Superior temporal gyrus (tissue), 1 donor: ENCODE measurements around the gene GSS.

Experiments
- DNase-seq: peaks from one replicate; pipeline ENCODE4 v3.0.0-alpha.2; 2016; ENCODE audit errors: extremely low spot score

The GSS gene

DNA sequence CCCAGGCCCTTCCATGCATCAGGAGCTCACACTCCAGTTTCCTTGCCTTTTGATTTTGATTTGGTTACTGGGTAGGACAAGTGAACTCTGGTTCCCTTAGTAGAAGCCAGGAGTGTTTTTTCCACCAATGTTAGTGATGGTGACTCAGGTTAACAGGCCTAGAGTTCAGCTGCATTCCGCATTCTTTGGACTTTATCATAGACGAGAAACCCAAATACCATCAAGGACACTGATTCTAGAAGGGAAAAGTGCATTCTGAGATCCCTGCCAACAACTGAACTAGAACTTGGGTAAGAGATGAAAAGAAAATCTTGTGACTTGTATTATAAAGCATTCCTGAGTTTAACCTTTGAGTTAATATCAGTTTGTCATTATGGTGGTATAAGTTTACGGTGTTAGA lies 8.9 kb downstream of the GSS start:
- no peak for DNase-seq

DNA sequence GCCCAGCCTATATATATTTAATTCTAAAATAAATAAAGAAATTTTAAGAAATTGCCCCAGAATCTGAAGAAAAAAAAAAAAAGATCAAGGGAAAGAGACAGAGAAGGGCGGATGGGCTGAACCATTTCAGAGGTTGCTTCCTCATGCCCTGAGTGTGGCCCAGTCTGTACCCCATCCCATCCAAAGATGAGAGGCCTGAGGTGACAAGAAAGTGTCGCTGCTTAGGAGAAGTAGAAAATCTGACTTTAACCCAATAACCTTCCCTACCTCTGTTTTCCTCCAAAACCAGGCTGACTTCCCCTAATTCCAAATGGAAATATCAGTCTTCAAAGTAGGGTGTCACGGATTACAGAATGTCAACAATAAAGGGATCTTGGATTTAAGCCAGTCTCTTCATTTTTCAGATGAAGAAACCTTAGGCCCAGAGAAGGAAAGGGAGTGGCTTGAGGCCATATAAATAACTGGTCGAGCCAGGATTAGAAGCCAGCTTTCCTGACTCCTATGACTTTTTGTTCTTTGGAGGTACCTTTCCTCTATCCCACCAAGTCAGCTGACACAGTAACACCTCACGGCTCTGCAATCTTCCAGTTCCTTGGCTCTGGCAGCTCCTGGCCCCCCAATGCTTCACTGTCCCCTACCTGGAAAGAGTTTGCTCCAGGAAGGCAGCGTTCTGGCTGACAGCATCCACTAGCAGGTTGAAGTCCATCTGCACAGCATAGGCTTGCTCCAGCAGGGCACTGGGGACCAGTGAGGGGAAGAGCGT lies 10.1 kb downstream of the GSS start:
- no peak for DNase-seq

DNA sequence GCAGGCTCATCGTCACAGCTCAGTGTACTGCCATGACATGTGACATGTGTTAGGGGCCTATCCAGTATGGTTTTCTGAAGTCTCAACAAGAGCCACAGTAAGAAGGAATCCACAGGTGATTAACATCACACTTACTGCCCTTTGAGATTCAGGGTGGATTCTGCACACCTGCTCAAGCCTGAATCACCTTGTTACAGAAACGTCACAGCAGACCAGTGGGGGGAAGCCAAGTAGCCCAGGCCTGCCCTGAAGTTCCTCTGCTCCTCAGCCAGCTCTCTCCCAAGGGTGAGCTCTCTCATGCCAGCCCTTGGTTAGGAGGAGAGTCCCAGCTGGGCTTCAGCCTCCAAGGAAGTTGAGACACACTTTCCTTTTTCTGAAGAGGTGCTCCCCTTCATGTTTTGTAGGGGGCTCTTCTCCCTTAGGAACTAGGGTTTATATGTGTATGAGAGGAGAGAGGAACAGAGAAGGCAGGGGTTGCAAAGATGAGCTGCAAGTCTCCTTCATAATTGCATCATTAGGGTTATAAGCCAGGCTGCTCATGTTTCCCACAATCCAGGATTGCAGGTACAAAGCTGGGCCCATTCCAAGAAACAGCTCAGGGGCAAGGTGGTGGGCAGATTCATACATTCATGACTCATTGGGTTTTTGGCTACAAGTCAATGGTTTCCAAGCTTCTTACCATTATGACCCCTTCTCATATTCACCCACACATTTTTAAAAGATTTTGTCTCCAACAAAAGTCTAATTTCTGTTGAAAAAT lies 11.6 kb downstream of the GSS start:
- DNase-seq: no peak

DNA sequence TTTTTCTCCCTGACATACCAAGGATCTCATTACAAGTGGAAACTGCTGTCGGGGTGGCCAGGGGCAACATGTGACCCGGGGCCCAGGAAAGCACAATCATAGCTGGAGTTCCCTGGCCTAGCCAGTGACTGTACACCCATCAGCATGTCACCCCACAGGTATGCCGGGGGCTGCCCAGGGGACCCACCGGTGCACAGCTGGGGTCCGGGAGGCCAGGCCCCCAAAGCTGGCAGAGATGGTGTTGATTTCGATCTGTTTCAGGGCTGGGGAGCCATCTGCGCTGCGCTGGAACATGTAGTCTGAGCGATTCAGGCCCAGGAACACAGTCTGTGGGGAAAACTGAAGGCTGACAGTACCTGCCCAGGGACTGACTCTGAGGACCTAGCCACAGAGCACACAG lies 13.3 kb downstream of the GSS start:
- no peak for DNase-seq

DNA sequence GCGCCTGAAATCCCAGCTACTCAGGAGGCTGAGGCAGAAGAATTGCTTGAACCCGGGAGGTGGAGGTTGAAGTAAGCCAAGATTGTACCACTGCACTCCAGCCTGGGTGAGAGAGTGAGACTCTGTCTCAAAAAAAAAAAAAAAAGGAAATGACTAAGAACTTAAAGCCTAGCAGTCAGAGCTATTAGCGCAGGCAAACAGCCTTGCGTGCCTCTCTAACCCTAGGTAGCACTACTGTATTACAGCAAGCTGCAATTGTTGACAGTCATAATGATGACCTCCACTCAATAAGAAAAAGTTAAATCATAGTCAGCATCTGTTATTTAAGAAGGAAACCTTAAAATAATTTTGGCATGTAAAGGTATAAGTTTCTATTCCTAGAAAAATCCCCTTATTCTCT lies 14.4 kb downstream of the GSS start:
- no peak for DNase-seq

DNA sequence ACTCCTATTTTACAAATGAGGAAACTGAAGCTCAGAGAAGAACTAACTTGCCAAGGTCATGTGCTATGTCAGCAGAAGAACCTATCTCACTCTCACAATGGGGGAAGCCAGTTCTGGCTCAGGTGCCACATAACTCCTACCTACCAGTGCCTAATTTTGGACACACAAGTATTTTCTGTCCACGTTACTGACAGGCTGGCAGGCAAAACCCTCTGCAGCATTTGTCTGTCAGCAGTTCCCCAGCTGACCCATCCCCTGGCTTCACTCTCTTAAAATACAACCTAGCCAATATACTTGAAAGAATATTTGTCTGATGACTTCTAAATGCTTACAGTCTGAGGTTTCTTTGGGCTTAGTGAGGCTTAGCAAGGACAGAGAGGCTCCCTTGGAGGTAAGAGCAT lies 15.5 kb downstream of the GSS start:
- DNase-seq: no peak

DNA sequence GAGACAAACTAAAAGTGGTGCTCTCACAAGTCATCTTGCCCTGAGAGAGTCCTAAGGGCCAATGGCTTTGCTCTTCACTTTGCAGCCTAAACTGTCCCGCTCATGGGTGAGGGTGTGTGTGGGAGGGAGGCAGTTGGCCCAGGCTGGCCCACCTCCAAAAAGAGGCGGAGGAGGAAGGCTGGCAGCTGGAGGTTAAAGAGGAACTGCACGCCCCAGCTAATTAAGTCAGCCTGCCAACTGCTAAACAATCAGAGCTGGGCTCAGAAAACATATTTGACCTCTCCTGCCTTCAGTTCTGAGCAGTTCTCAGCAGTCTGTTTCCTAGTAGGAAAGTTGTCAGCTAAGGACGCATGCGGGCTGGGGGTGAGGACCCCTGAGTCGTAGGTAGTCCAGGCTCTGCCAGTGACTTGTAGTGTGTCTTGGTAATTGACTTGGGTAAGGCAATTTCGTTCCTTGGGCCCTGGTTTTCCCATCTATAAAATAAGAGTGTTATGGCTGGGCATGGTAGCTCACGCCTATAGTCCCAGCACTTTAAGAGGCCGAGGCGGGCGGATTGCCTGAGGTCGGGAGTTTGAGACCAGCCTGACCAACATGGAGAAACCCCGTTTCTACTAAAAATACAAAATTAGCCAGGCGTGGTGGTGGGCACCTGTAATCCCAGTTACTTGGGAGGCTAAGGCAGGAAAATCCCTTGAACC lies 17.0 kb downstream of the GSS start:
- DNase-seq: peak; percentile 25

DNA sequence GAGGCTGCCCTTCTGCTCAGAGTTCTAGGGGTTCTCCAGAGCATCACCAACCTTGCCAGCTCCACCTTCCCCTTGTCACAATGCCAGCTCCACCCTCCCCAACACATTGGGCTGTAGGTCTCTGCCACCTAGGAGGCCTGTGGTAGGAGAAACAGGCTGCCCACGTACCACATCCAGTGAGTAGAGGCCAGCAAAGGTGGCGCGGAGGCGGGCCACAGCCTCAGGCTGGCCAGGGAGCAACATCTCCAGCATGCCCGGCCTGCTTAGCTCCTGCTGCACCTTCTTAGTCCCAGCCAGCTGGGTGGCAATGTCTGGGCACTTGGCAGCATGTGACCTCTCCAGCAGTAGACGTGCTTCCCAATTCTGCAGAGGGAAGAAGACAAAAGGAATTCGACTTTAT lies 23.8 kb downstream of the GSS start:
- no peak for DNase-seq

DNA sequence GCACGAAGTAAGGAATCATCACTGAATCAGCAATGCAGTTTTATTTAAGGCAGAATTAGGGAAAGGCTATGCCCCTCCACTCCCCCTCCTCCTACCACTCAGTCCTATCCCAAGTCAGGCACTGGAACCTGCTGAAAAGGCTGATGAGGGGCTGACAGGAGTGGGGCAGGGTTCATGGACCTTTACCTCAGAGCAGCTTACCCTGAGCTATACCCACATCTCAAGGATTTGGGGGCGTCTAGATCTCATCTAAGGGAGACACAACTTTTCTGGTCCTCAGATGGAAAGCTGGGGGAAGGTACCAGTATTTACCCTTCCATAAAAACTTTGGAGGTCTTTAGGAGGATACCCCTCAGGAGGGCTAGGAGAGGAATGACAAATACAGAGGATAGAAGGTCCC lies 27.2 kb downstream of the GSS start:
- no peak for DNase-seq

DNA sequence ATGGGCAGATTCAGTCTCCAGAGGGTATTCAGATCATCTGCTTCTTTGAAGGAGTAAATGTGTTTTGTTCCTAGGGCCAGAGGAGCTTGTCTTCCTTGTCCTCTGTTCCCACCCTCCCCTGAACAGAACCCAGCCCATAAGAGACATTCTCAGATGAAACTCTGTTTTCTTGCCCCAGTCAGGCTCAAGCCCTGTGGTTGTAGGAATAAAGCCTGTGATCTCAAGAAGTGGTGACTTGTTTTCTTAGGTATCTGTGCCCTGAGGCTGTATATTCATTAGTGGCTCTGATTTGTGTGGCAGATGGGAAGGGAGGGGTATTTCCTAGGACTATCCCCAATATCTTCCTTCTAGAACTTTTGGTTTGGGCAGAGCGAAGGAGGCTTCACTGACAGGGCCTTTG lies 27.9 kb downstream of the GSS start:
- DNase-seq: no peak

DNA sequence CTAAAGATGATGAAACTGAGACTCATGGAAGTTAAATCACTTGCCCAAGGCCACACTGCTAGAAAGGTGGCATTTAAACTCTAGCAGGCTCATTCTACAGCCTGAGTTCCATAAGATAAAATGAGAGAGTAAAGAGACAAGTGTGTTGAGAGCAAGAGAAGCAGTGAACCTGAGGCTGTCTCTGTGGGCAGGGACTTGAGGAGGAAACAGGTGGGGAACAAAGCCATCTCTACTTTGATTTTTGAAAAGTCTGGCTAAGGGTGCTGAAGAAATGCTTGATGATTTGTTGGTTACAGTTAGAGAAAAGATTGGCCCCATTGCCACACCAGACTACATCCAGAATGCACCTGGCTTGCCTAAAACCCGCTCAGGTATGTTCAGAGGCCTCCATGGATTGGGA lies 29.0 kb downstream of the GSS start:
- DNase-seq: no peak

DNA sequence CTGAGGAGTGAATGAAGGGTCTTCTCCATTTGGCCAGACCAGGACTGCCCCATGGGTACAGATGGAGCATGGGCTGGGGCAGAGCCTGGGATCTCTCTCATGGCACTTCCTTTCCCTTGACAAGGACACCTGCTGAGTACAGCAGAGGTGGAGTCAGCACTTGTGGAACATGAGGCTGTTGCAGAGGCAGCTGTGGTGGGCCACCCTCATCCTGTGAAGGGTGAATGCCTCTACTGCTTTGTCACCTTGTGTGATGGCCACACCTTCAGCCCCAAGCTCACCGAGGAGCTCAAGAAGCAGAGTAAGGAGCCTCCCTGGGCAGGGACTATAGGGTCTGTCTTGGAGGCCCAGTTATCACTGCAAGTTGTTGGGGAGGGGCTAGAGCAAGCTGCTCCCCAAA lies 29.6 kb downstream of the GSS start:
- DNase-seq: no peak

DNA sequence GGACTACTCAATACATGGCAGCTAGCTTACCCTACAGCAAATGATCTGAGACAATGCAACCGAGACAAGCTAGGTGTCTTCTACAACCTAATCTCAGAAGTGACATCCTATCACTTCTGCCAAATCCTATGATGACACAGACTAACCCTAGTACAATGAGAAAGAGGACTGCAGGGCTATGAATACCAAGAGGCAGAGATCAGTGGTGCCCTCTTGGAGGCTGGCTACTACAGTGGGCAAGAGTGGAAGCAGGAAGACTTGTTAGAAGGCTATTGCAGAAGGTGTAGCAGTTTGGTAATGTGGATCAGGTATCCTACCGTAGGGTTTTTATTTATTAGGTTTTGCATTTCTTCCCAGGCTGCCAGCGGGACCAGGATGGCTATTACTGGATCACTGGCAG lies 30.3 kb downstream of the GSS start:
- DNase-seq: no peak

DNA sequence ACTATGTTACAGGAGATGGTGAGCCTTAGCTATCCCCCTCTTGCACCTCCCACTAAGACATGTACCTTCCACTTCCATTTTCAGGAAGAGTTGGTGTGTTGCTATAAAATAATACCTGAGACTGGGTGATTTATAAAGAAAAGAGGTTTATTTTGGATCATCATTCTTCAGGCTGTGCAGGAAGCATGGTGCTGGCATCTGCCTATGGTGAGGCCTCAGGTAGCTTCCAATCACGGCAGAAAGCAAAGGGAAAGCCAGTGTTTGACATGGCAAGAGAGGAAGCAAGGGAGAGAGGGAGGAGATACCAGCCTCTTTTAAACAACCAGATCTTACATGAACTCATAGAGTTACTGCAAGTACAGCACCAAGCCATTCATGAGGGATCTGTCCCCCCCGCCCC lies 32.2 kb downstream of the GSS start:
- DNase-seq: no peak

DNA sequence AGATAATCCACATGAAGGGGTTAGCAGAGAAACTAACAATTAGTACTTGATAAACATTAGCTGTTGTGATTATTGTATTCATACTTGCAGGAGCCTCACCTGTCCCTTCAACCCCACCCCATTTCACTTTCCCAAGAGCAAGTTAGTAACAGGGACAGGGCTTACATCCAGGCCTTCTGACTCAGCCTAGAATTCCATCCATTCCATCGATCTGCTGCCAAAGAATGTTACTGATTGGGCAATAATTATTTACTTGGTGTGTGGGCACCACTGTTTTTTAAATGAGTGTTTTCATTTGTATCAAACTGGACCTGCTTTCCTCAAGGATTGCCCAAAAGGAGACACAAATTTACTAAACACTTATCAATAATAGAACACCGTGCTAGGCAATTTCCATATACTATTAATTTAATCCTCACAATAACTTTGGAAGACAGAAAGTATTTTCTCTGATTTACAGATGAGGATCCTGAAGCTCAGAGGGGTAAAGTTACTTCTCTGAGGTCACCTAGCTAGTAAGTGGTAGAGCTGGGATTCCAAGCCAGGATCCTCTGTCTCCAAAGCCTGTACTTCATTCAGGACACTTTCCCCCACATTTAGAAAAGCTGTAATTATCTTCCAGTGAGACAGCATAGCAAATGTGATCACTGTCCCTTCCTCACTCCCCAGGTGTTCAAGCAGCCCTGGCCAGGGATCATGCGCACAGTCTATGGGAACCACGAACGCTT lies 32.8 kb downstream of the GSS start:
- DNase-seq: no peak

DNA sequence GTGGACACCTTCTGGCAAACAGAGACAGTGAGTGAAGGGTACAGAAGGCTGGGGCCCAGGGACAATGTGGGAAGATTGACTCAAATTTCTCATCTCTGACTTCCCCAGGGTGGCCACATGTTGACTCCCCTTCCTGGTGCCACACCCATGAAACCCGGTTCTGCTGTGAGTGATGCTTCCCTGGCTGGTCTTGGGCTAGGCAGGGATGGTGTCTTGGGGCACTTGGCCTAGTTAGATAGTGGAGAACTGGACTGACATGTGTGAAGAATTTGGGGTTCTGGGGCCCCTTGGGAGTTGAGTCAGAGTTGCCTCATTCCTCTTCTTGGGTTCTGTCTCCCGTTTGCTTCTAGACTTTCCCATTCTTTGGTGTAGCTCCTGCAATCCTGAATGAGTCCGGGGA lies 34.2 kb downstream of the GSS start:
- no peak for DNase-seq

DNA sequence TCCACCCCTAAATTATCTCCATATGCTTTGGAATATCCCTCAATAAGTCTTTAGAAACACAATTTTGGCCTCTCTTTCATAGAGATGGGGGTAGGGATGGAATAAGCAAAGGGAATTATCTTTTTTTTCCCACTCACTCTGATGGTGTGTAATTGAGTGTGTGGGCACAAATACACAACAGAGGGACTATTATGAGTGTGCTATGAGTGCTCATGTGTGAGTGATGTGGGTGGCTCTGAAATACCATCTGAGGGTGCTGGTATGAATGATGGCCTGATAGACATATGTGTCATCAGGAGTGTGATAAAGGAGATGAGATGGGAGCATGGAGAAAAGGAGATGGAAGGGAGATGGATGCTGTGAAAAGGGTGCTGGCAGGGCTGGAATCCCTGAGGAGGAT lies 35.6 kb downstream of the GSS start:
- DNase-seq: no peak

DNA sequence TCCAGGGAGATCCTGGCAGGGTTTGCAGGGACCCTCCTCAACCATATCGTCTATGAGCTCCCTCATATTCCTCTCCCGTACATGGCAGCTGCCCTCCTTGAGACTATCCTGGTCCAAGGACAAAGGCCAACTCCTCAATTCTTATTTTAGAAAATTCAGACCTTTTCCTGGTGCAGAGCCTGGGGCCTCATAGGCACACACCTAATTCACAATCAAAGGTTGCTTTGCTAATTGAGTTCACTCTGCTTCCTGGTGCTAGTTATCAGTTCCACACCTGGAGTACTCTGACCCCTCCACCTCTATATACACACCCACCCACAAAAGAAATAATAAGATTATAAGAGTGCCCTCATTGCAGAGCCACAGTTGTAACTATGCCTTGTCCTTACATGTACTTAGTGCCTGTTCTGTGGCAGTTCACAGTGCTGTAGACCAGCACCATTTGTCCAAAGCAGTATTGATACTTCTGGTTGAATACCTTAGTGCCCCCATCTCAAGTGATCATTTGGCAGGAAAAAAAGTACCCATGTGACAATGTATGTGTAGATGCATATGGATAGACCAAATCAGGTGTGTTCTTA lies 38.7 kb downstream of the GSS start:
- DNase-seq: no peak

DNA sequence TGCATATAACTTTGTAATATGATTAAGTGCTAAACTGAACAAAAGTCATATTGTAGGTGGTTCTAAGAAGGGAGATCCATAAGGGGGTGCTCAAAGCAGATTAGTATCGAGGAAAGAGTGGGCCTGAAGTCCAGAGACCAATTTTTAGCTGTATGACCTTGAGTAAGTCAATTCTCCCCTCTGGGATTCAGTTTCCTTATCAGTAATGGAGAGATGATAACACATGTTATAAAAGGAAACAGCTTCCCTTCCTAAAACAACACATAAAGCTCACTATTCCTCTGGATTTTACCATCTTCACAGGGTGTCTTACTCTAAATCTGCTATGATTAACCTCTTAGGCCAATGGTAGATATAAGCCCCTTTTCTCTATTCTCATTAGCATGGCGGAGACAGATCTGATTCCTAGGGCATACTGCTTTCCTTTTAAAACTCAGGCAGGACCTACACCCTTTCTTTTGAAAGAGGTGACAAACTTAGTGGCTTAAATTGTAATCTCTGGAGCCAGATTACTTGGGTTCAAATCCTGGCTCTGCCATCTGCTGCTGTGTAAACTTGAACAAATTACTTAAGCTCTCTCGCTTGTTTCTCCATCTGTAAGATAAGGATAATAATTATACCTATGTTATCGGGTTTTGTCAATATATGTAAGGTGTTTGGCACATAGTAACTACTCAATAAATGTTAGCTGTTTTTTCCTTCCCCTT lies 39.7 kb downstream of the GSS start:
- no peak for DNase-seq

DNA sequence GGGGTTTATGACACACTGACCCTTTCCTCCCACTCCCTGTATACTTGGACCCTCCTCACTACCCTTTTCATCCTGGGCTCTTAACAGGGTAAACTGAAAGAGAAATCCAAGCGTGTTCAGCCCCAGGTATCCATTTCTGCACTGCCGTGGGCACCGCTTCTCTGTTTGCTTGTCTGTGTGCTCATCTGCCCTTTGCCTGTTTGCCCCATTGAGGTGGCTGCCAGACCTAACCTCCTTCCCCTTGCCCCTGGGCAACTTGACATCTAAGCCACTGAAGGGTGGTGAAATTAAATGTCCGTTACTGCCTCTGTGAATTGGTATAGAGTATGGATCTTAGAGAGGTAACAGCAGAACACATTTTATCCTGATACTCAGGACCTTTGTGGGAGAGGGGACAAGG lies 40.5 kb downstream of the GSS start:
- no peak for DNase-seq
